Measurements from ENCODE around the gene OSBP2.

The OSBP2 gene

GRCh38 chr22:30687358-30687757 lies 7.3 kb upstream of the OSBP2 start:
- no peak for TF ChIP-seq CTCF (IDR thresholded peaks at IDR 0.05; ENCODE audit: control insufficient read depth, insufficient read depth, low read depth, low read length, missing control alignments)
- no peak overlapping the region for H3K4me3 ChIP-seq (ENCODE audit: control insufficient read depth, low read depth, low read length)
- no peak for DNase-seq (ENCODE audit: low read depth)

GRCh38 chr22:30689622-30690021 lies 5.1 kb upstream of the OSBP2 start:
- H3K4me3 ChIP-seq (ENCODE audit: control insufficient read depth, low read depth, low read length), result no peak overlapping the region
- no peak for TF ChIP-seq CTCF (IDR thresholded peaks at IDR 0.05; ENCODE audit: control insufficient read depth, insufficient read depth, low read depth, low read length, missing control alignments)
- no peak for DNase-seq (ENCODE audit: low read depth)

- no peak for DNase-seq (ENCODE audit: low read depth)
- no peak overlapping the region for H3K4me3 ChIP-seq (ENCODE audit: control insufficient read depth, low read depth, low read length)
- TF ChIP-seq CTCF (IDR thresholded peaks at IDR 0.05; ENCODE audit: control insufficient read depth, insufficient read depth, low read depth, low read length, missing control alignments), result no peak
Measured at GRCh38 chr22:30691204-30691603, 3.5 kb upstream of the OSBP2 start.

- no peak for TF ChIP-seq CTCF (IDR thresholded peaks at IDR 0.05; ENCODE audit: control insufficient read depth, insufficient read depth, low read depth, low read length, missing control alignments)
- peak overlapping the region; percentile 66 for H3K4me3 ChIP-seq (ENCODE audit: control insufficient read depth, low read depth, low read length)
- no peak for DNase-seq (ENCODE audit: low read depth)
Measured at GRCh38 chr22:30694171-30694639, 469 bp upstream of the OSBP2 start.

GRCh38 chr22:30695351-30695851 lies 727 bp downstream of the OSBP2 start:
- no peak for TF ChIP-seq CTCF (IDR thresholded peaks at IDR 0.05; ENCODE audit: control insufficient read depth, insufficient read depth, low read depth, low read length, missing control alignments)
- peak overlapping the region; percentile 55 for H3K4me3 ChIP-seq (ENCODE audit: control insufficient read depth, low read depth, low read length)
- no peak for DNase-seq (ENCODE audit: low read depth)

- no peak overlapping the region for H3K4me3 ChIP-seq (ENCODE audit: control insufficient read depth, low read depth, low read length)
- TF ChIP-seq CTCF (IDR thresholded peaks at IDR 0.05; ENCODE audit: control insufficient read depth, insufficient read depth, low read depth, low read length, missing control alignments), result no peak
Measured at GRCh38 chr22:30695871-30696655, 1.4 kb downstream of the OSBP2 start.

More at GRCh38 chr22:30695871-30696655, 1.4 kb downstream of the OSBP2 start:
- no peak for DNase-seq (ENCODE audit: low read depth)
